Measurements from ENCODE around the gene MTMR3.

GRCh38 chr22:30041881-30042280 is 158.9 kb downstream of the MTMR3 start:
- no peak for TF ChIP-seq FOXM1 (IDR thresholded peaks at IDR 0.05; ENCODE audit: borderline replicate concordance, low read depth)
- no peak for TF ChIP-seq RAD21 (IDR thresholded peaks at IDR 0.05; ENCODE audit: low read depth)
- TF ChIP-seq MAX (IDR thresholded peaks at IDR 0.05) = no peak
- no peak for TF ChIP-seq USF1 (IDR thresholded peaks at IDR 0.05)
- TF ChIP-seq CEBPB (IDR thresholded peaks at IDR 0.05) = no peak
- TF ChIP-seq TAF1 (IDR thresholded peaks at IDR 0.05; ENCODE audit: low read depth) = no peak
- no peak for TF ChIP-seq YY1 (IDR thresholded peaks at IDR 0.05; ENCODE audit: low read depth)
- no peak for TF ChIP-seq REST (IDR thresholded peaks at IDR 0.05; ENCODE audit: low read depth)
- no peak for TF ChIP-seq EGR1 (IDR thresholded peaks at IDR 0.05)
- TF ChIP-seq EP300 (IDR thresholded peaks at IDR 0.05; ENCODE audit: borderline replicate concordance) = no peak
- TF ChIP-seq TEAD4 (IDR thresholded peaks at IDR 0.05) = no peak
- no peak for TF ChIP-seq CREB1 (IDR thresholded peaks at IDR 0.05; ENCODE audit: low read depth)

Data from Ishikawa (cell line).